KMS-11 (cell line): ENCODE data around the gene GLIS1.

Experiments used
- H2AFZ ChIP-seq: fragments of 200-600 bp; sonication (generic); 2 replicates; pipeline ENCODE4 v1.6.1; 2016; ENCODE audit warnings: antibody characterized with exemption, mixed run types, low read depth
- H3K27ac ChIP-seq: fragments of 200-600 bp; sonication (generic); 2 replicates; pipeline ENCODE4 v1.6.1; 2016; ENCODE audit warnings: mild to moderate bottlenecking, mixed run types
- H3K27me3 ChIP-seq: fragments of 200-600 bp; sonication (generic); 2 replicates; pipeline ENCODE4 v1.6.1; 2017; ENCODE audit warnings: mild to moderate bottlenecking, low read depth, mixed run types, moderate library complexity; ENCODE audit not compliant: insufficient read depth
- H3K36me3 ChIP-seq: fragments of 200-600 bp; sonication (generic); 2 replicates; pipeline ENCODE4 v1.6.1; 2017; ENCODE audit warnings: mild to moderate bottlenecking, mixed run types; ENCODE audit not compliant: insufficient read depth
- H3K4me1 ChIP-seq: fragments of 200-600 bp; sonication (generic); 2 replicates; pipeline ENCODE4 v1.6.1; 2016; ENCODE audit warnings: mild to moderate bottlenecking, low read depth, mixed run types; ENCODE audit not compliant: poor library complexity, severe bottlenecking
- H3K4me2 ChIP-seq: fragments of 200-600 bp; sonication (generic); 2 replicates; pipeline ENCODE4 v1.7.0; 2016; ENCODE audit warnings: mild to moderate bottlenecking, mixed run types
- H3K4me3 ChIP-seq: fragments of 200-600 bp; sonication (generic); IDR thresholded peaks from 2 replicates; pipeline ENCODE4 v1.6.1; 2017; ENCODE audit warnings: low read depth, low read length, mixed read lengths; ENCODE audit not compliant: insufficient read depth
- H3K79me2 ChIP-seq: fragments of 200-600 bp; sonication (generic); 2 replicates; pipeline ENCODE4 v1.6.1; 2016; ENCODE audit warnings: low read depth, mixed run types; ENCODE audit not compliant: insufficient read depth
- H3K9ac ChIP-seq: fragments of 200-600 bp; sonication (generic); 2 replicates; pipeline ENCODE4 v1.6.1; 2016; ENCODE audit warnings: mild to moderate bottlenecking, mixed run types
- H4K20me1 ChIP-seq: fragments of 200-600 bp; sonication (generic); 2 replicates; pipeline ENCODE4 v1.6.1; 2016; ENCODE audit warnings: mild to moderate bottlenecking, mixed run types; ENCODE audit not compliant: insufficient read depth
- CTCF ChIP-seq: fragments of 200-600 bp; sonication (generic); conservative IDR thresholded peaks from 2 replicates; pipeline ENCODE4 v1.6.1; 2017; ENCODE audit warnings: low read depth, mild to moderate bottlenecking, antibody characterized with exemption, low read length, moderate library complexity, mixed read lengths

The GLIS1 gene

DNA sequence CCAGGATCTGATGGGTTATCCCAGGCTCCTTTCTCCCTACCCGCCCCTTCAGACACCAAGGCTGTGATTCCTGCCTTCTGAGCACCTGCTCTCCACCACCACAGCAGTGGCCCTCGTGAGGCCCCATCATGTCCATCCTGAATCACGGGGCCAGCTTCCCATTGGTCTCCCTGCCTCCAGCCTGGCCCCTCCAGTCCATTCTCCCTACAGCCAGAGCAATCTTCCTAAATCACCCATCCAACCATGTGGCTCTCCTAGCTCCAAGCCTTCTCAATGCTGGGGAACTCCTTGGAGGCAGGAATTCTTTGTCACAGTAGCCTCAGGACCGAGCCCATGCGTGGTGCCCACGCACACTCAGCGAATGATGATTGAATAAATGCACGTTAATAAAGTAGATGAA, 8.9 kb upstream of the GLIS1 start:
- H3K36me3 ChIP-seq, result no peaks in the 10 kb centered on the region
- no peaks in the 10 kb centered on the region for H4K20me1 ChIP-seq
- no peak overlapping the region for H3K4me3 ChIP-seq
- no peak overlapping the region for H3K4me2 ChIP-seq
- TF ChIP-seq CTCF, result no peak
- H3K9ac ChIP-seq, result no peak overlapping the region
- H3K27ac ChIP-seq, result no peak overlapping the region
- no peaks in the 10 kb centered on the region for H3K27me3 ChIP-seq
- H3K79me2 ChIP-seq, result no peaks in the 10 kb centered on the region
- no peak overlapping the region for H2AFZ ChIP-seq
- no peaks in the 10 kb centered on the region for H3K4me1 ChIP-seq

- H3K9ac ChIP-seq, result no peak overlapping the region
- H4K20me1 ChIP-seq, result no peaks in the 10 kb centered on the region
- H3K4me3 ChIP-seq, result no peak overlapping the region
- no peak overlapping the region for H3K27ac ChIP-seq
- H3K79me2 ChIP-seq, result no peaks in the 10 kb centered on the region
- H3K27me3 ChIP-seq, result no peaks in the 10 kb centered on the region
- peaks cover 26% of the 10 kb centered on the region for H3K4me1 ChIP-seq
- H3K36me3 ChIP-seq, result no peaks in the 10 kb centered on the region
- no peak overlapping the region for H2AFZ ChIP-seq
- H3K4me2 ChIP-seq, result no peak overlapping the region
- no peak for TF ChIP-seq CTCF
These were observed 1.7 kb upstream of the GLIS1 start for GRCh38 chr1:53740621-53741105.

DNA sequence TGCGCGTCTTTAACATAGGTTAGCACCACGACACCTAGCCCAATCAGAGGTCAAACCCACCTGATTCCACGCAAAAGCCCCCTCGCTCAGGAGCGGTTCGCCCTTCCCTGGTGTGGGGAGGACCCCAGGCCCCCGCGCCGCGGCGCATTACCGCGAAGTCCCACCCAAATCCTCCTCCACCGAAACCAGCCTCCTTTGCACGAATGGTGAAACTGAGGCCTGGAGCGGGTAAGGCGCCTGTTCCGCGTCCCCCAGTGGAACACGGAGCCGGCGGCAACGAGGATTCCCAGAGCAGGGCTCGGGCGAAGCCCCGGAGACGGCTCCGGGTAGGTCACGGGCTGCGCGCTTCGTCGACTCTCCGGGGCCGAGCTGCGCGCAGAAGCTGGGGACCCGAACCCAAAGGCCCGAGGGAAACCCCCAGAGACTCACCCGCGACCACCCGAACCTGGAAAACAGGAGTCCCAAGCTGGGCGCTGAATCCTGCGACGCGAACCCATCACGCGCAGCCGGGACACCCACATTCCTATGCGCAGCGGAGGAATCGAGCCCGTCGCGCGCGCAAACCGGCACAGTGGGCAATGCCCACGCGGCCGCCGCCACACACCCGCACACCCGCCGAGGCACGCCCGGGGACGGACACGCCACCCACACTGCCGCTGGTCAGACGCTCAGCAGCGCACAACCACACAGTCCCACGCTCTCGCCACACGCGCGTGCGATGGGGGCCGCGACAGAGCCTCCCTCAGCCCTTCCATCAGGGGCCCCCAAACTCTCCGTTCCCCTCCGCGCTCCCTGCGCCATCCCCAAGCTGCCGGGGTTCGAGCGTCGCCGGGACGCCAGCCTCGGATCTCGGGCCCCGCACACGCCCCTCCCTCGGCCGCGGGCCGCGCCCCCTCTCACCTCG, 507 bp downstream of the GLIS1 start:
- peaks cover 48% of the 10 kb centered on the region for H3K4me1 ChIP-seq
- TF ChIP-seq CTCF, result no peak
- no peaks in the 10 kb centered on the region for H4K20me1 ChIP-seq
- H3K36me3 ChIP-seq, result no peaks in the 10 kb centered on the region
- no peaks in the 10 kb centered on the region for H3K27me3 ChIP-seq
- H3K4me2 ChIP-seq, result peak overlapping the region; percentile 60
- peak overlapping the region; percentile 88 for H2AFZ ChIP-seq
- no peak overlapping the region for H3K27ac ChIP-seq
- peak overlapping the region; percentile 60 for H3K4me3 ChIP-seq
- H3K9ac ChIP-seq, result peak overlapping the region; percentile 39; the same call in 1 of the 2 replicates
- H3K79me2 ChIP-seq, result no peaks in the 10 kb centered on the region; the same call in 1 of the 2 replicates

- H3K9ac ChIP-seq, result no peak overlapping the region
- H2AFZ ChIP-seq, result no peak overlapping the region
- H3K4me2 ChIP-seq, result no peak overlapping the region; the same call in 1 of the 2 replicates
- H3K27me3 ChIP-seq, result no peaks in the 10 kb centered on the region
- no peaks in the 10 kb centered on the region for H4K20me1 ChIP-seq
- no peak overlapping the region for H3K27ac ChIP-seq
- no peak overlapping the region for H3K4me3 ChIP-seq
- H3K4me1 ChIP-seq, result peaks cover 56% of the 10 kb centered on the region
- peaks cover 7% of the 10 kb centered on the region; the same call in 1 of the 2 replicates for H3K79me2 ChIP-seq
- no peaks in the 10 kb centered on the region for H3K36me3 ChIP-seq
- TF ChIP-seq CTCF, result no peak
These were observed 1.2 kb downstream of the GLIS1 start for GRCh38 chr1:53737648-53738204.
